Upper lobe of right lung (tissue), 1 donor: ENCODE results near the gene LEF1. TPM values are rescaled to one million over a fixed set of nuclear protein-coding genes. Genes with fewer than 3 reads are reported as not detected.
A peak's percentile ranks its signal among the peaks of the same experiment; 100 is the strongest.

Experiments
- ATAC-seq: fragments of 200-7000 bp; cut with Tn5 transposase; one replicate; pipeline ENCODE4 v1.9.1; 2020; ENCODE audit warnings: mild to moderate bottlenecking, moderate library complexity
- DNase-seq: peaks from one replicate; pipeline ENCODE4 v3.0.0-alpha.2; 2020
- H3K27ac ChIP-seq: fragments of 200-600 bp; one replicate; pipeline ENCODE4 v1.8.0; 2022
- H3K27me3 ChIP-seq: fragments of 200-600 bp; one replicate; pipeline ENCODE4 v1.8.0; 2022; ENCODE audit warnings: mild to moderate bottlenecking
- H3K36me3 ChIP-seq: fragments of 200-600 bp; one replicate; pipeline ENCODE4 v1.8.0; 2022
- H3K4me1 ChIP-seq: fragments of 200-600 bp; one replicate; pipeline ENCODE4 v1.8.0; 2022
- H3K4me3 ChIP-seq: fragments of 200-600 bp; one replicate; pipeline ENCODE4 v1.8.0; 2022; ENCODE audit warnings: mild to moderate bottlenecking
- H3K9me3 ChIP-seq: fragments of 200-600 bp; one replicate; pipeline ENCODE4 v1.8.0; 2022
- intact Hi-C: fragments of 100-400 bp; cut with DNase I; formaldehyde crosslinking; loops from one replicate; pipeline ENCODE4 v1.11.0; 2022
- total RNA-seq: library from RNA; stranded (reverse); fragmentation: NEBNext Ultra II Directional; extraction: Animal tissue kit (Norgen Biotek cat#: 25700); gene quantifications from one replicate; pipeline ENCODE4 v1.2.1, GENCODE V29; 2021
- TF ChIP-seq, protein P1 (sequence below): fragments of 200-600 bp; IDR thresholded peaks from one replicate; pipeline ENCODE4 v1.8.0; 2022; ENCODE audit warnings: antibody characterized with exemption
- donor health status: DM: no; HTN: yes; CAD: no; lungs with severe emphysema.

The LEF1 gene
- total RNA-seq, 1 donor from 2014 or later: 9.1 TPM

DNA sequence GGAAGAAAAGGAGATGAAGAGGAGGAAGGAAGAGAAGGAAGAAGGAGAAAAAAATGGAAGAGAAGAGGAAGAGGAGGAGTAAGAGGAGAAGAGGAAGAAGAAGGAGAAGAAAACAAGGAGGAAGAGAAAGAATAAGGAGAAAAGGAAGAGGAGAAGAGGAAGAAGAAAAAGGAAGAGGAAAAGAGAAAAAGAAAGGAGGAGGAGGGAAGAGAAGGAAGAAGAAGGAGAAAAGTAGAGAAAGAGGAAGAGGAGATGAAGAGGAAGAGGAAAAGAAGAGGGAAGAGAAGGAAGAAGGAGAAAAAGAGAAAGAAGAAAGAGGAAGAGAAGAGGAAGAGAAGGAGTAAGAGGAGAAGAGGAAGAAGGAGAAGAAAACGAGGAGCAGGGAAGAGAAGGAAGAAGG, 11.8 kb upstream of the LEF1 start:
- H3K27ac ChIP-seq: no peak overlapping the region
- TF ChIP-seq, protein P1, sequence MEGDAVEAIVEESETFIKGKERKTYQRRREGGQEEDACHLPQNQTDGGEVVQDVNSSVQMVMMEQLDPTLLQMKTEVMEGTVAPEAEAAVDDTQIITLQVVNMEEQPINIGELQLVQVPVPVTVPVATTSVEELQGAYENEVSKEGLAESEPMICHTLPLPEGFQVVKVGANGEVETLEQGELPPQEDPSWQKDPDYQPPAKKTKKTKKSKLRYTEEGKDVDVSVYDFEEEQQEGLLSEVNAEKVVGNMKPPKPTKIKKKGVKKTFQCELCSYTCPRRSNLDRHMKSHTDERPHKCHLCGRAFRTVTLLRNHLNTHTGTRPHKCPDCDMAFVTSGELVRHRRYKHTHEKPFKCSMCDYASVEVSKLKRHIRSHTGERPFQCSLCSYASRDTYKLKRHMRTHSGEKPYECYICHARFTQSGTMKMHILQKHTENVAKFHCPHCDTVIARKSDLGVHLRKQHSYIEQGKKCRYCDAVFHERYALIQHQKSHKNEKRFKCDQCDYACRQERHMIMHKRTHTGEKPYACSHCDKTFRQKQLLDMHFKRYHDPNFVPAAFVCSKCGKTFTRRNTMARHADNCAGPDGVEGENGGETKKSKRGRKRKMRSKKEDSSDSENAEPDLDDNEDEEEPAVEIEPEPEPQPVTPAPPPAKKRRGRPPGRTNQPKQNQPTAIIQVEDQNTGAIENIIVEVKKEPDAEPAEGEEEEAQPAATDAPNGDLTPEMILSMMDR: no peak
- no peak for ATAC-seq
- H3K27me3 ChIP-seq: peaks cover 7% of the 10 kb centered on the region
- no peak overlapping the region for H3K4me3 ChIP-seq
- H3K36me3 ChIP-seq: no peaks in the 10 kb centered on the region
- intact Hi-C loops: no loop called here
- no peaks in the 10 kb centered on the region for H3K9me3 ChIP-seq
- H3K4me1 ChIP-seq: no peaks in the 10 kb centered on the region
- DNase-seq: no peak

GRCh38 chr4:108175966-108176365, 7.2 kb upstream of the LEF1 start:
- Histone ChIP-seq H3K27me3 (peaks cover 24% of the 10 kb centered on the region), H3K27ac (no peak overlapping the region), H3K4me1 (peaks cover 5% of the 10 kb centered on the region), H3K36me3 (no peaks in the 10 kb centered on the region), H3K9me3 (no peaks in the 10 kb centered on the region), H3K4me3 (no peak overlapping the region)
- ATAC-seq: no peak
- TF ChIP-seq, protein P1: no peak
- DNase-seq: no peak
- intact Hi-C loops: no loop called here

DNA sequence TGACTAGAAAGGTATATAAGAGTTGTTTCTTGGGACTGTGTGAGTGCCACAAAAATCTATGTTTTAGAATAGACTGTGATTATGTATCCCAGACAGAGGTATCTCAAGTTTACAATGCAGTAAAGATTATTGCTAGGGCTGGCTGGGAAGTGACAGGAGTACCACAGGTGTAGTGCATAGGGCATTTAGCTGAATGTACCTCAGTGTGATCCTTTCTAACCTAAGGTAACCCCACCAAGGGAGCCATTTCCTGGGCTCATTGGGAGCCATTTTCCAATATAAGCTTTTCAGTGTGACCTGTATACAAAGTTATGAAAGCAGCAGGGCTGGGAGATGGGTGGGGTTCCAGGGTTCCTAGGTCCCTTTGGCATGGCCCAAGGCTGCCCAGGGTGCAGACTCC, 6.1 kb upstream of the LEF1 start:
- DNase-seq (no peak), ATAC-seq (no peak)
- peaks cover 5% of the 10 kb centered on the region for H3K4me1 ChIP-seq
- intact Hi-C loops: no loop called here
- H3K9me3 ChIP-seq: no peaks in the 10 kb centered on the region
- no peak overlapping the region for H3K4me3 ChIP-seq
- peaks cover 35% of the 10 kb centered on the region for H3K27me3 ChIP-seq
- TF ChIP-seq, protein P1: no peak
- no peak overlapping the region for H3K27ac ChIP-seq
- no peaks in the 10 kb centered on the region for H3K36me3 ChIP-seq

GRCh38 chr4:108173599-108174057, 4.9 kb upstream of the LEF1 start:
- H3K9me3 ChIP-seq: no peaks in the 10 kb centered on the region
- H3K4me1 ChIP-seq: peaks cover 10% of the 10 kb centered on the region
- H3K4me3 ChIP-seq: peak overlapping the region; percentile 68
- ATAC-seq (no peak), DNase-seq (no peak)
- TF ChIP-seq, protein P1: no peak
- no peaks in the 10 kb centered on the region for H3K36me3 ChIP-seq
- H3K27ac ChIP-seq: no peak overlapping the region
- peaks cover 47% of the 10 kb centered on the region for H3K27me3 ChIP-seq
- intact Hi-C loops: no loop called here

- Histone ChIP-seq H3K27me3 (peaks cover 50% of the 10 kb centered on the region), H3K36me3 (no peaks in the 10 kb centered on the region), H3K9me3 (no peaks in the 10 kb centered on the region), H3K4me1 (peaks cover 12% of the 10 kb centered on the region), H3K27ac (peak overlapping the region; percentile 79), H3K4me3 (peak overlapping the region; percentile 68)
- ATAC-seq (peak; percentile 79), DNase-seq (peak; percentile 73)
- intact Hi-C loops: no loop called here
- TF ChIP-seq, protein P1: no peak
Observed at GRCh38 chr4:108172753-108173598, 4.2 kb upstream of the LEF1 start.
